Measurements from ENCODE around the gene EBF3.

DNA sequence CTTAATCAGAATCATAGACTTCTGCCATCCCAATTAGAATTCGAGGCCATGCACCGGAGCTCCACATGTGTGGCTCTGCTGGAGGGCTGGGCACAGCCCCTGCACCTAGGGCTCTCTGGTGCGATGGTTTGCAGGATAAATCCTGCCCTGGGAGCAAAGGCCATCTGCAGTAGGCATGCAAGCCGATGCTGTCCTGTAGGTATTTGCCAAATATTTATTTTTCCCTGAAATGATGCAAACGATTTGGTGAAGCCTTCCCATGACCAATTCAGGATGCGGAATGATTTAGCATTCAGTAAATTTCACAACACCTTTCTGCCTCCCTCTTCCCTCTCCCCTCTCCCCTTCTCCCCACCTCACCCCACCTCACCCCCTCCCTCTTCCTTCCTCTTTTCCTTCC lies 170.6 kb downstream of the EBF3 start:
- no peak for TF ChIP-seq POLR2A (IDR thresholded peaks at IDR 0.05)
- TF ChIP-seq, protein P1, sequence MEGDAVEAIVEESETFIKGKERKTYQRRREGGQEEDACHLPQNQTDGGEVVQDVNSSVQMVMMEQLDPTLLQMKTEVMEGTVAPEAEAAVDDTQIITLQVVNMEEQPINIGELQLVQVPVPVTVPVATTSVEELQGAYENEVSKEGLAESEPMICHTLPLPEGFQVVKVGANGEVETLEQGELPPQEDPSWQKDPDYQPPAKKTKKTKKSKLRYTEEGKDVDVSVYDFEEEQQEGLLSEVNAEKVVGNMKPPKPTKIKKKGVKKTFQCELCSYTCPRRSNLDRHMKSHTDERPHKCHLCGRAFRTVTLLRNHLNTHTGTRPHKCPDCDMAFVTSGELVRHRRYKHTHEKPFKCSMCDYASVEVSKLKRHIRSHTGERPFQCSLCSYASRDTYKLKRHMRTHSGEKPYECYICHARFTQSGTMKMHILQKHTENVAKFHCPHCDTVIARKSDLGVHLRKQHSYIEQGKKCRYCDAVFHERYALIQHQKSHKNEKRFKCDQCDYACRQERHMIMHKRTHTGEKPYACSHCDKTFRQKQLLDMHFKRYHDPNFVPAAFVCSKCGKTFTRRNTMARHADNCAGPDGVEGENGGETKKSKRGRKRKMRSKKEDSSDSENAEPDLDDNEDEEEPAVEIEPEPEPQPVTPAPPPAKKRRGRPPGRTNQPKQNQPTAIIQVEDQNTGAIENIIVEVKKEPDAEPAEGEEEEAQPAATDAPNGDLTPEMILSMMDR (IDR thresholded peaks at IDR 0.05 in 4 of 5, conservative IDR thresholded peaks at IDR 0.05 in 1 of 5) = no peak

Measured in gastrocnemius medialis (tissue), 4 donors.